ENCODE measurements around the gene DCHS1. TPM values are rescaled to one million over a fixed set of nuclear protein-coding genes. Genes with fewer than 3 reads are reported as not detected.

Gene DCHS1
- total and polyA plus RNA-seq, 3 experiments from 2014 or later, result 0.89 to 1.5 (median 0.96) TPM

DNA sequence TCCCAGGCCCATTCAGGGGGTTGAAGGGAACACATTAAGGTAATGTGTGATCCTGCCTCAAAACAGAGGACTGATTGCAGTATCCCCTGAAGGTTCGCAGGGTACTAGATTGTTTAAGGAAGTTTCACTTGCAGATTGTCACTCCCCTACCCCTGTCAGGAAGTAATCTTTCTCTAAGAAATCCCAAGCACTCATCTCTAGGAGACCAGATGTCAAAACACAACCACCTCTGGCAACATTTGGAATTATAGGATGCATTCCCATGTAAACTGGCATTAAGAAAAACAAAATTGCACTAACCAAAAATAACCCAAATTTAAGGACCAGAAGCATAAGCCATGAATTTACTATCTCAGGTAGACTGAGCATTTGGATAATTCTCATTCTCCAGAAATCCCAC is 25.9 kb upstream of the DCHS1 start:
- H3K4me3 Mint-ChIP-seq, result peak overlapping the region; percentile 23 to 87 (median 61)

DNA sequence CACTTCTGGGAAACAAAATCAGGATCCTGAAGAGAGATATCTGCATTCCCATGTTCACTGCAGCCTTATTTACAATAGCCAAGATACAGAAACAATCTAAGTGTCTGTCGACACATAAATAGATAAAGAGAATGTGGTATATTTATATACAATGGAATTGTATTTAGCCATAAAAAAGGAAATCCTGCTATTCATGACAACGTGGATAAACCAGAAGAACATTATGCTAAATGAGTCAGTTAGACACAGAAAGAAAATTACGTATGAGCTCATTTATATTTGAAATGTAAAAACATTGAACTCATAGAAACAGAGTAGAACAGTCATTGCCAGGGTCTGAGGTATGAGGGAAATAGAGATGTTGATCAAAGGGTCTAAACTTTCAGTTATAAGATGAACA is 21.4 kb upstream of the DCHS1 start:
- H3K27ac Mint-ChIP-seq, result peak overlapping the region in 1 of 8 donors; percentile 14
- H3K27me3 Mint-ChIP-seq, result no peaks in the 10 kb centered on the region
- peaks cover 39% of the 10 kb centered on the region for H3K4me1 ChIP-seq (ENCODE audit: insufficient read depth, low read length)
- no peaks in the 10 kb centered on the region for H3K9me3 Mint-ChIP-seq
- peaks cover 1 to 22% (median 3%) of the 10 kb centered on the region in 3 donors for H3K36me3 Mint-ChIP-seq
- ChIA-PET POLR2A (no interaction called here), CTCF (interaction anchor here (1.1 kb wide), 1 partner anchor 73 kb away, joined by 5 read pairs; the partner anchor contains the start of gene ILK)
- no peaks in the 10 kb centered on the region for H3K9me3 ChIP-seq (ENCODE audit: low read length)
- no peaks in the 10 kb centered on the region for H3K27me3 ChIP-seq (ENCODE audit: insufficient read depth, low read length, poor library complexity, severe bottlenecking)
- peaks cover 4% of the 10 kb centered on the region for H3K36me3 ChIP-seq (ENCODE audit: insufficient read depth, low read length)
- no peak overlapping the region for H3K27ac ChIP-seq (ENCODE audit: low read depth, low read length)
- no peak for DNase-seq
- H3K4me1 Mint-ChIP-seq, result peaks cover 35 to 57% (median 56%) of the 10 kb centered on the region in 3 donors
- no peak overlapping the region for H3K4me3 Mint-ChIP-seq
- no peak overlapping the region for H3K4me3 ChIP-seq (ENCODE audit: low read length)

More for the DNA sequence above, 25.9 kb upstream of the DCHS1 start:
- H3K36me3 ChIP-seq (ENCODE audit: insufficient read depth, low read length), result peaks cover 4% of the 10 kb centered on the region
- no peaks in the 10 kb centered on the region for H3K9me3 ChIP-seq (ENCODE audit: low read length)
- no peak overlapping the region for H3K27ac ChIP-seq (ENCODE audit: low read depth, low read length)
- H3K4me1 ChIP-seq (ENCODE audit: insufficient read depth, low read length), result peaks cover 17% of the 10 kb centered on the region
- Mint-ChIP-seq H3K27me3 (peaks cover 0 to 2% of the 10 kb centered on the region in 2 donors), H3K36me3 (peaks cover 0 to 35% (median 3%) of the 10 kb centered on the region in 3 donors), H3K4me1 (peaks cover 26 to 45% (median 42%) of the 10 kb centered on the region in 3 donors), H3K9me3 (peaks cover 0 to 1% (median 0%) of the 10 kb centered on the region in 5 donors), H3K27ac (peak overlapping the region; percentile 36 to 90 (median 74))
- DNase-seq, result no peak
- no peaks in the 10 kb centered on the region for H3K27me3 ChIP-seq (ENCODE audit: insufficient read depth, low read length, poor library complexity, severe bottlenecking)
- ChIA-PET CTCF (interaction anchor here (0.8 to 5.5 kb wide), 8 partner anchors 9 to 149 kb away, joined by 3 to 68 read pairs (median 22); partner anchors contain the start of genes ILK, RRP8 and TPP1), POLR2A (interaction anchor here (0.6 to 1.4 kb wide), 3 partner anchors 69 to 199 kb away, joined by 3 to 4 read pairs (median 3); no protein-coding TSS in a partner anchor)
- H3K4me3 ChIP-seq (ENCODE audit: low read length), result no peak overlapping the region

DNA sequence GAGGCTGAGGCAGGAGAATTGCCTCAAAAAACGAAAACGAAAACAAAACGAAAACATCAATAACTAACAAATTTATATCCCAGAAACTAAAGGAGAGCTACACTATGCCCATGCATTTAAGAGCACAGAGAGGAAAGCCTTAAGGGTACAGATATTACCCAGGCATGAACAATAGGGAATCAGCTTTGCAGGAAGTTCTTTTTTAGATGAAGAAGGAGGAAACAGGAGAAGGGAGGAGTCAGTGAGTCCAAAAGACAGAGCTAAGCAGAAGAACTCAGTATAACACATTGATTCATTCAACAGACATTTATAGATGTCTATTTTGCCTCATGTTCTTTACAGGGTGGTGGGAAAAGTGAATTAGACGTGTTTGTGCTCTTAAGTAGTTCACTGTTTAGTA is 19.3 kb upstream of the DCHS1 start:
- no peak for DNase-seq
- Histone ChIP-seq H3K4me1 (ENCODE audit: insufficient read depth, low read length) (peaks cover 53% of the 10 kb centered on the region), H3K27me3 (ENCODE audit: insufficient read depth, low read length, poor library complexity, severe bottlenecking) (no peaks in the 10 kb centered on the region), H3K9me3 (ENCODE audit: low read length) (no peaks in the 10 kb centered on the region), H3K36me3 (ENCODE audit: insufficient read depth, low read length) (no peaks in the 10 kb centered on the region), H3K4me3 (ENCODE audit: low read length) (no peak overlapping the region), H3K27ac (ENCODE audit: low read depth, low read length) (no peak overlapping the region)
- H3K9me3 Mint-ChIP-seq, result no peaks in the 10 kb centered on the region
- peaks cover 41 to 63% (median 58%) of the 10 kb centered on the region in 3 donors for H3K4me1 Mint-ChIP-seq
- no peak overlapping the region for H3K4me3 Mint-ChIP-seq
- H3K27me3 Mint-ChIP-seq, result no peaks in the 10 kb centered on the region
- H3K27ac Mint-ChIP-seq, result no peak overlapping the region
- ChIA-PET CTCF (interaction anchor here (1.2 to 6.0 kb wide), 3 partner anchors 8 to 144 kb away, joined by 3 to 45 read pairs (median 9); partner anchors contain the start of genes ILK and MRPL17), POLR2A (interaction anchor here (1.0 to 1.1 kb wide), 2 partner anchors 8 to 78 kb away, joined by 4 read pairs; partner anchors contain the start of gene MRPL17)
- peaks cover 0 to 8% (median 3%) of the 10 kb centered on the region in 3 donors for H3K36me3 Mint-ChIP-seq

DNA sequence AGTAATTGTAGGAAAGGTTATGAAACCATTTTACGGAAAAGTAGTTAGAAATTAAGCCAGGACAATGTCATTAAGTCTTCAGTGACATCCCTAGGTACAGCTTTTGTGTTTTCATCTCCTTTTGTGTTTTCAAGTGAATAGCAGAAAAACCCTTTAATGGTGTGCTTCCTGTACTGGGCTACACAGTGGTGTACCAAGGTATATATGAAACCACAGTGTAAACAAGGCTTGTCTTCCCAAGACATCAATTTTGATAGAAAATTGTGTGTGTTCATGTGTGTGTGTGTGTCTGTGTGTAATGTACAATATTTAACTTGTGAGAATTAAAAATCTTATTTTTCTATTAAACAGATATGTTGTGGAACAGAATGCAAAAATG is 18.6 kb upstream of the DCHS1 start:
- Mint-ChIP-seq H3K9me3 (no peaks in the 10 kb centered on the region), H3K36me3 (peaks cover 0 to 3% (median 2%) of the 10 kb centered on the region in 3 donors), H3K27me3 (no peaks in the 10 kb centered on the region), H3K4me1 (peaks cover 40 to 60% (median 57%) of the 10 kb centered on the region in 3 donors), H3K4me3 (peak overlapping the region in 2 of 7 donors; percentile 48 to 50), H3K27ac (peak overlapping the region in 6 of 8 donors; percentile 5 to 69 (median 39))
- H3K27me3 ChIP-seq (ENCODE audit: insufficient read depth, low read length, poor library complexity, severe bottlenecking), result no peaks in the 10 kb centered on the region
- DNase-seq, result no peak
- ChIA-PET CTCF (interaction anchor here (1.2 to 6.0 kb wide), 5 partner anchors 9 to 144 kb away, joined by 3 to 45 read pairs (median 9); partner anchors contain the start of genes ILK, MRPL17 and TPP1), POLR2A (interaction anchor here (1.0 kb wide), 1 partner anchor 9 kb away, joined by 4 read pairs; the partner anchor contains the start of gene MRPL17)
- peaks cover 56% of the 10 kb centered on the region for H3K4me1 ChIP-seq (ENCODE audit: insufficient read depth, low read length)
- H3K9me3 ChIP-seq (ENCODE audit: low read length), result no peaks in the 10 kb centered on the region
- no peaks in the 10 kb centered on the region for H3K36me3 ChIP-seq (ENCODE audit: insufficient read depth, low read length)
- no peak overlapping the region for H3K27ac ChIP-seq (ENCODE audit: low read depth, low read length)
- H3K4me3 ChIP-seq (ENCODE audit: low read length), result no peak overlapping the region

DNA sequence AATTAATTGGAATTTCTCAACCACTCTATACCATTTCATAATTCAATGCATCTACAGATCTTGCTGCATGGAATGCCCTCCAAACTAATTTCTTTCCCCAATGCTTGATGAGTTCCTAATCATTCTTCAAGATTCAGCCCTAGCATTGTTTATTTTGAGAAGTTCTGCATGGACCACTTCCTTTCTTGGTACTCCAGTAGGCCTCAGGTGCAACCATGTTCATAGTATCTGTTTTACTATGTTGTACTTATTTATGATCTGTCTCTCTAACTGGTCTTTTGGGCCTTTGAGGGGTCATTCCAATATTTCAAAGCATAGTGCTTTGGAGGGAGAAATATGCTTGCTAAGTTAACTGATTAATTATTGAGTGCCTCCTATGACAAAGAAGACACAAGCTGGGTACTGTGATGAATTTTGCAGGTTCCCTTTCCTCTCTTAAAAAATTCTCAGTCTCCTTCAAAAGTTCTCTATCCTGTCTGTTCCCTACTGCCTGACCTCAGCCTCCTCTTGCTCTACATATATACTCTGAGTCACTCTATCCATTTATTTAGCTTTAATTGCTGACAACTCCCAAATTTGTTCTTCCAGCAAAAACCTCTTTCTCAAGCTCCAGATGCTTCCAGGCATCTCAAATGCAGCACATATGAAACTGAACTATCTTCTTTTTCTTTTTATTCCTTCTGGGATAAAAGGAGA is 18.1 kb upstream of the DCHS1 start:
- Mint-ChIP-seq H3K27me3 (no peaks in the 10 kb centered on the region), H3K36me3 (peaks cover 0 to 3% (median 0%) of the 10 kb centered on the region in 3 donors), H3K27ac (peak overlapping the region in 6 of 8 donors; percentile 37 to 81 (median 46)), H3K4me3 (peak overlapping the region in 4 of 7 donors; percentile 36 to 50 (median 45)), H3K4me1 (peaks cover 40 to 56% (median 54%) of the 10 kb centered on the region in 3 donors), H3K9me3 (no peaks in the 10 kb centered on the region)
- H3K4me1 ChIP-seq (ENCODE audit: insufficient read depth, low read length), result peaks cover 56% of the 10 kb centered on the region
- no peak for DNase-seq
- no peaks in the 10 kb centered on the region for H3K36me3 ChIP-seq (ENCODE audit: insufficient read depth, low read length)
- POLR2A ChIA-PET, result interaction anchor here (1.0 to 1.2 kb wide), 3 partner anchors 9 to 288 kb away, joined by 3 to 5 read pairs (median 4); partner anchors contain the start of genes MRPL17 and TAF10
- H3K27me3 ChIP-seq (ENCODE audit: insufficient read depth, low read length, poor library complexity, severe bottlenecking), result no peaks in the 10 kb centered on the region
- no peaks in the 10 kb centered on the region for H3K9me3 ChIP-seq (ENCODE audit: low read length)
- CTCF ChIA-PET, result interaction anchor here (1.2 to 6.0 kb wide), 5 partner anchors 7 to 81 kb away, joined by 3 to 45 read pairs (median 9); partner anchors contain the start of genes ILK, MRPL17 and TPP1
- H3K27ac ChIP-seq (ENCODE audit: low read depth, low read length), result no peak overlapping the region
- no peak overlapping the region for H3K4me3 ChIP-seq (ENCODE audit: low read length)

DNA sequence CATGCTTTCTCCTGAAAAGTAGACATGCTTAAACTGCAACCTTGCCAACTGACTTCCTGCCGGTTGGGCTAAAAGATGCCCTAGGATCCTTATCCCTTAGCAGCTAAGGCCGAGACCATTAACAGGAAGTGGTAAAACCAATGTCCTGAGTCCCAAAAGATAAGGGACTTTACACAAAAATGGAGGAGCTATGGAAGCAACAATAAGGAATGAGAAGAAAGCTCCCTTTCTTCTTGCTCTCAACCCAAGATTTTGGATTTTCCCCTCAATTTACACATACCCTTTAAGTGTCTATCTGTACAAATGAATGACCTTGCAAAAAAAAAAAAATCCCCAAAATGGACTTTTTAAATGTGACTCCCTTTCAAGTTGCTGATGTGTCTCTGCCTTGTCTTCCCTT is 16.4 kb upstream of the DCHS1 start:
- Mint-ChIP-seq H3K36me3 (peaks cover 0 to 3% (median 0%) of the 10 kb centered on the region in 3 donors), H3K27ac (peak overlapping the region in 2 of 8 donors; percentile 19 to 52), H3K4me1 (peaks cover 52 to 73% (median 69%) of the 10 kb centered on the region in 3 donors), H3K9me3 (no peaks in the 10 kb centered on the region), H3K4me3 (no peak overlapping the region), H3K27me3 (no peaks in the 10 kb centered on the region)
- Histone ChIP-seq H3K4me3 (ENCODE audit: low read length) (no peak overlapping the region), H3K9me3 (ENCODE audit: low read length) (no peaks in the 10 kb centered on the region), H3K36me3 (ENCODE audit: insufficient read depth, low read length) (no peaks in the 10 kb centered on the region), H3K4me1 (ENCODE audit: insufficient read depth, low read length) (peaks cover 69% of the 10 kb centered on the region), H3K27ac (ENCODE audit: low read depth, low read length) (no peak overlapping the region), H3K27me3 (ENCODE audit: insufficient read depth, low read length, poor library complexity, severe bottlenecking) (no peaks in the 10 kb centered on the region)
- POLR2A ChIA-PET, result interaction anchor here (1.0 to 1.9 kb wide), 2 partner anchors 11 to 59 kb away, joined by 5 to 6 read pairs; partner anchors contain the start of genes MRPL17 and TAF10
- CTCF ChIA-PET, result interaction anchor here (0.8 to 6.0 kb wide), 6 partner anchors 9 to 68 kb away, joined by 3 to 45 read pairs (median 8); partner anchors contain the start of genes ILK, MRPL17 and TPP1
- no peak for DNase-seq

DNA sequence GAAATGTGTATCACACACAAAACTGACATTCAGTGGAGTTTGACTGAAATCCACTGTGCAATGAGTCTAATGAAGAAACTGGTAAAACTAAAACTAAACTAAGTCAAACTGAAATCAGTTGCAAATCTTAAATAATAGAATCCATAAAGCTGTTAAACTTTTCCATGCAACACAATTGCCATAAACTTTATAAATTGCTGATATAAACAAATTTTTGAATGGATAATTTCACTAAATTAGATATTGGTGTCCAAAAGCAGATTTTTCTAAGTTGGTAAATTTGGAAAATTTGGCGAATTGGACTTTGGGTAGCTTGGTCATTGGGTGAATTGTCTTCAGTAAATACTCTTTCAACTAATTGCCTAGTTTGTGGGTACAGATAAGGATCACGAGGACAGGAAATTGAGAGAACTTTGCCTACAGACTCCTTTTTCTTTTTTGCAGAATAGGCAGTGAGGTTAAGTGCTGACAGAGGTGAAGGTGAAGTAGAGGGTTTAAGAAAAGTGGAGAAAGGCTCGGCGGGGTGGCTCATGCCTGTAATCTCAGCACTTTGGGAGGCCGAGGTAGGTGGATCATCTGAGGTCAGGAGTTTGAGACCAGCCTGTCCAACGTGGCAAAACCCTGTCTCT is 14.7 kb upstream of the DCHS1 start:
- Histone ChIP-seq H3K27ac (ENCODE audit: low read depth, low read length) (no peak overlapping the region), H3K4me1 (ENCODE audit: insufficient read depth, low read length) (peaks cover 69% of the 10 kb centered on the region), H3K9me3 (ENCODE audit: low read length) (no peaks in the 10 kb centered on the region), H3K27me3 (ENCODE audit: insufficient read depth, low read length, poor library complexity, severe bottlenecking) (no peaks in the 10 kb centered on the region), H3K36me3 (ENCODE audit: insufficient read depth, low read length) (no peaks in the 10 kb centered on the region), H3K4me3 (ENCODE audit: low read length) (no peak overlapping the region)
- no peak for DNase-seq
- Mint-ChIP-seq H3K4me3 (peak overlapping the region in 6 of 7 donors; percentile 10 to 74 (median 59)), H3K9me3 (no peaks in the 10 kb centered on the region), H3K4me1 (peaks cover 58 to 82% (median 79%) of the 10 kb centered on the region in 3 donors), H3K27ac (peak overlapping the region; percentile 12 to 80 (median 34)), H3K27me3 (no peaks in the 10 kb centered on the region), H3K36me3 (peaks cover 0 to 3% (median 0%) of the 10 kb centered on the region in 3 donors)
- CTCF ChIA-PET, result interaction anchor here (0.8 to 6.0 kb wide), 4 partner anchors 13 to 139 kb away, joined by 3 to 45 read pairs (median 14); partner anchors contain the start of genes ILK, MRPL17 and TPP1
- POLR2A ChIA-PET, result interaction anchor here (1.2 kb wide), 1 partner anchor 52 kb away, joined by 3 read pairs; no protein-coding TSS in a partner anchor
